ENCODE results near the gene ETS2.

DNA sequence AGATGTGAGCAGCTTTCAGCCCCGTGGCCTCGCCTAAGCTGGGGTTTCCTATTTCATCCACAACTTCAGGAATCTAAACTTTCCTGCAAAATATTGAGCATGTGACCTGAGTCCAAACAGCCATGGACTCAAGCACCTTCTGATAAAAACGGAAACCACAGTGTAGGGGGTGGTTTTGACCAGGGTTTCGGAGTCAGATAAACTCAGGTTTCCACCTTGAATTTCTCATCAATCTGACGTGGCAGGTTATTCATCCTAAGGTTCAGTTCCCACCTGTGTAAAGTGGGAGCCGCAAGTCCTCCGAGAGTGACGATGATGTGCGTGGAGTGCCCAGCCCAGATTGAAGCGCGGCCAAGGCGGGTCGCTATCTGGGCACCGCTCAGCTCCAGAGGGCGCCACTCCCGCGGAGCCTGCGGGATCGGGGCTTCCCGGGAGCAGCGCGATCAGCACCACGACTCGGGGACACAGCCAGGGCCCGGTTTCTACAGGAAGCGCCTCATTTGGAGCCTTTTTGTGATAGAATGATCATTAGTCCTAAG lies 871 bp upstream of the ETS2 start:
- TF ChIP-seq POLR2A (IDR thresholded peaks at IDR 0.05), result no peak
- TF ChIP-seq, protein P1, sequence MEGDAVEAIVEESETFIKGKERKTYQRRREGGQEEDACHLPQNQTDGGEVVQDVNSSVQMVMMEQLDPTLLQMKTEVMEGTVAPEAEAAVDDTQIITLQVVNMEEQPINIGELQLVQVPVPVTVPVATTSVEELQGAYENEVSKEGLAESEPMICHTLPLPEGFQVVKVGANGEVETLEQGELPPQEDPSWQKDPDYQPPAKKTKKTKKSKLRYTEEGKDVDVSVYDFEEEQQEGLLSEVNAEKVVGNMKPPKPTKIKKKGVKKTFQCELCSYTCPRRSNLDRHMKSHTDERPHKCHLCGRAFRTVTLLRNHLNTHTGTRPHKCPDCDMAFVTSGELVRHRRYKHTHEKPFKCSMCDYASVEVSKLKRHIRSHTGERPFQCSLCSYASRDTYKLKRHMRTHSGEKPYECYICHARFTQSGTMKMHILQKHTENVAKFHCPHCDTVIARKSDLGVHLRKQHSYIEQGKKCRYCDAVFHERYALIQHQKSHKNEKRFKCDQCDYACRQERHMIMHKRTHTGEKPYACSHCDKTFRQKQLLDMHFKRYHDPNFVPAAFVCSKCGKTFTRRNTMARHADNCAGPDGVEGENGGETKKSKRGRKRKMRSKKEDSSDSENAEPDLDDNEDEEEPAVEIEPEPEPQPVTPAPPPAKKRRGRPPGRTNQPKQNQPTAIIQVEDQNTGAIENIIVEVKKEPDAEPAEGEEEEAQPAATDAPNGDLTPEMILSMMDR (IDR thresholded peaks at IDR 0.05), result peak; percentile 53 to 68 (median 60)
